ENCODE measurements around the gene HK1. TPM values are rescaled to one million over a fixed set of nuclear protein-coding genes. Genes with fewer than 3 reads are reported as not detected.
"Not testable (repeated sequence)": the region's sequence is repeated elsewhere in the genome, so short reads cannot be mapped to it uniquely, and the experiment has no call there.

HK1 gene
- total RNA-seq, 1 experiment from 2014 or later: 219 TPM

GRCh38 chr10:69321039-69321715 is 42.9 kb downstream of the HK1 start (continued):
- TF ChIP-seq ZSCAN18 (CRISPR knock-in tag; IDR thresholded peaks at IDR 0.05) (no peak), MLX (CRISPR knock-in tag; IDR thresholded peaks at IDR 0.05) (no peak), FOXP1 (CRISPR knock-in tag; IDR thresholded peaks at IDR 0.05; ENCODE audit: borderline replicate concordance) (no peak), ZNF396 (CRISPR knock-in tag; IDR thresholded peaks at IDR 0.05; ENCODE audit: borderline replicate concordance) (no peak), ZNF671 (CRISPR knock-in tag; IDR thresholded peaks at IDR 0.05) (no peak)
- TF ChIP-seq, protein P1, sequence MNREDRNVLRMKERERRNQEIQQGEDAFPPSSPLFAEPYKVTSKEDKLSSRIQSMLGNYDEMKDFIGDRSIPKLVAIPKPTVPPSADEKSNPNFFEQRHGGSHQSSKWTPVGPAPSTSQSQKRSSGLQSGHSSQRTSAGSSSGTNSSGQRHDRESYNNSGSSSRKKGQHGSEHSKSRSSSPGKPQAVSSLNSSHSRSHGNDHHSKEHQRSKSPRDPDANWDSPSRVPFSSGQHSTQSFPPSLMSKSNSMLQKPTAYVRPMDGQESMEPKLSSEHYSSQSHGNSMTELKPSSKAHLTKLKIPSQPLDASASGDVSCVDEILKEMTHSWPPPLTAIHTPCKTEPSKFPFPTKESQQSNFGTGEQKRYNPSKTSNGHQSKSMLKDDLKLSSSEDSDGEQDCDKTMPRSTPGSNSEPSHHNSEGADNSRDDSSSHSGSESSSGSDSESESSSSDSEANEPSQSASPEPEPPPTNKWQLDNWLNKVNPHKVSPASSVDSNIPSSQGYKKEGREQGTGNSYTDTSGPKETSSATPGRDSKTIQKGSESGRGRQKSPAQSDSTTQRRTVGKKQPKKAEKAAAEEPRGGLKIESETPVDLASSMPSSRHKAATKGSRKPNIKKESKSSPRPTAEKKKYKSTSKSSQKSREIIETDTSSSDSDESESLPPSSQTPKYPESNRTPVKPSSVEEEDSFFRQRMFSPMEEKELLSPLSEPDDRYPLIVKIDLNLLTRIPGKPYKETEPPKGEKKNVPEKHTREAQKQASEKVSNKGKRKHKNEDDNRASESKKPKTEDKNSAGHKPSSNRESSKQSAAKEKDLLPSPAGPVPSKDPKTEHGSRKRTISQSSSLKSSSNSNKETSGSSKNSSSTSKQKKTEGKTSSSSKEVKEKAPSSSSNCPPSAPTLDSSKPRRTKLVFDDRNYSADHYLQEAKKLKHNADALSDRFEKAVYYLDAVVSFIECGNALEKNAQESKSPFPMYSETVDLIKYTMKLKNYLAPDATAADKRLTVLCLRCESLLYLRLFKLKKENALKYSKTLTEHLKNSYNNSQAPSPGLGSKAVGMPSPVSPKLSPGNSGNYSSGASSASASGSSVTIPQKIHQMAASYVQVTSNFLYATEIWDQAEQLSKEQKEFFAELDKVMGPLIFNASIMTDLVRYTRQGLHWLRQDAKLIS (CRISPR knock-in tag; IDR thresholded peaks at IDR 0.05; ENCODE audit: borderline replicate concordance): no peak

GRCh38 chr10:69321865-69322264 is 43.6 kb downstream of the HK1 start:
- ATAC-seq: no peak
- H3K9me3 Mint-ChIP-seq: no peaks in the 10 kb centered on the region
- TF ChIP-seq NFE2L1 (CRISPR knock-in tag; IDR thresholded peaks at IDR 0.05): no peak
- no peak for TF ChIP-seq E2F5 (CRISPR knock-in tag; IDR thresholded peaks at IDR 0.05)
- no peak for TF ChIP-seq ZNF416 (CRISPR knock-in tag; IDR thresholded peaks at IDR 0.05)
- no peak for TF ChIP-seq RELA (CRISPR knock-in tag; IDR thresholded peaks at IDR 0.05; ENCODE audit: borderline replicate concordance)
- TF ChIP-seq, protein P2, sequence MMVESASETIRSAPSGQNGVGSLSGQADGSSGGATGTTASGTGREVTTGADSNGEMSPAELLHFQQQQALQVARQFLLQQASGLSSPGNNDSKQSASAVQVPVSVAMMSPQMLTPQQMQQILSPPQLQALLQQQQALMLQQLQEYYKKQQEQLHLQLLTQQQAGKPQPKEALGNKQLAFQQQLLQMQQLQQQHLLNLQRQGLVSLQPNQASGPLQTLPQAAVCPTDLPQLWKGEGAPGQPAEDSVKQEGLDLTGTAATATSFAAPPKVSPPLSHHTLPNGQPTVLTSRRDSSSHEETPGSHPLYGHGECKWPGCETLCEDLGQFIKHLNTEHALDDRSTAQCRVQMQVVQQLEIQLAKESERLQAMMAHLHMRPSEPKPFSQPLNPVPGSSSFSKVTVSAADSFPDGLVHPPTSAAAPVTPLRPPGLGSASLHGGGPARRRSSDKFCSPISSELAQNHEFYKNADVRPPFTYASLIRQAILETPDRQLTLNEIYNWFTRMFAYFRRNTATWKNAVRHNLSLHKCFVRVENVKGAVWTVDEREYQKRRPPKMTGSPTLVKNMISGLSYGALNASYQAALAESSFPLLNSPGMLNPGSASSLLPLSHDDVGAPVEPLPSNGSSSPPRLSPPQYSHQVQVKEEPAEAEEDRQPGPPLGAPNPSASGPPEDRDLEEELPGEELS (CRISPR knock-in tag; IDR thresholded peaks at IDR 0.05): no peak
- TF ChIP-seq TCF7 (CRISPR knock-in tag; IDR thresholded peaks at IDR 0.05; ENCODE audit: low read depth): no peak
- peaks cover 80% of the 10 kb centered on the region for H3K4me1 Mint-ChIP-seq
- peak overlapping the region; percentile 94 for H3K27ac Mint-ChIP-seq
- H3K27me3 Mint-ChIP-seq (ENCODE audit: low read depth): no peaks in the 10 kb centered on the region
- peak overlapping the region; percentile 7; the same call in 1 of the 2 replicates for H3K4me3 Mint-ChIP-seq
- ChIA-PET POLR2A (interaction anchor here (0.6 kb wide), 1 partner anchor 289 kb away, joined by 4 read pairs; no protein-coding TSS in a partner anchor), CTCF (interaction anchor here (0.6 to 0.9 kb wide), 3 partner anchors 11 to 99 kb away, joined by 3 to 4 read pairs (median 3); no protein-coding TSS in a partner anchor)
- DNase-seq (ENCODE audit: low spot score): no peak
- peaks cover 7% of the 10 kb centered on the region; the same call in 1 of the 2 replicates for H3K36me3 Mint-ChIP-seq

DNA sequence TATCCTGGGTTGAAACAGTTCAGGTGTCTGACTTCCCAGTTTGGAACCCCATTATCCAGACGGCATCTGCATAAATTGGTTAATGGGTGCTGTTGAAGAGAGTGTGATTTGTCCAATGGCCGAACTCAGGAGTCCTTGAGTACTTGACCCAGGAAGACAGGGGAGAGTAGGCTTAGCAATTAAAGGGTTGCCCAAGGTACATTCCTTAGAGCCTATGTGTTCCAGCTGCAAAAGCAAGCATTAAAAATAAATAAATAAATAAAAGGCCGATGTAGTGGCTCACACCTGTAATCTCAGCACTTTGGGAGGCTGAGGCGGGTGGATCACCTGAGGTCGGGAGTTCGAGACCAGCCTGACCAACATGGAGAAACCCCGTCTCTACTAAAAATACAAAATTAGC is 44.0 kb downstream of the HK1 start:
- Mint-ChIP-seq H3K27ac (peak overlapping the region; percentile 94), H3K4me1 (peaks cover 80% of the 10 kb centered on the region)
- not testable (repeated sequence) for DNase-seq (ENCODE audit: low spot score); H3K9me3 Mint-ChIP-seq; H3K4me3 Mint-ChIP-seq; H3K36me3 Mint-ChIP-seq; H3K27me3 Mint-ChIP-seq (ENCODE audit: low read depth); ATAC-seq
- ChIA-PET CTCF (interaction anchor here (0.6 to 0.9 kb wide), 2 partner anchors 10 to 25 kb away, joined by 3 to 4 read pairs; no protein-coding TSS in a partner anchor), POLR2A (interaction anchor here (0.6 kb wide), 1 partner anchor 289 kb away, joined by 4 read pairs; no protein-coding TSS in a partner anchor)
